Skeletal muscle cell (primary cell): ENCODE measurements around the gene F9.
A peak's percentile ranks its signal among the peaks of the same experiment; 100 is the strongest.
"Not testable (repeated sequence)": the region's sequence is repeated elsewhere in the genome, so short reads cannot be mapped to it uniquely, and the experiment has no call there.

ENCODE experiments used
- DNase-seq: peaks from one replicate; pipeline ENCODE4 v3.0.0-alpha.2; 2010; ENCODE audit warnings: low read depth
- H3K4me3 ChIP-seq: 2 replicates; pipeline ENCODE4 v1.5.1; 2011; ENCODE audit warnings: low read depth, mild to moderate bottlenecking, control low read depth, low read length, moderate library complexity

The F9 gene

GRCh38 chrX:139530550-139530949, at the start of gene F9:
F9 (plus strand) TSS chrX:139530739; CDS start chrX:139530765, 26 bp downstream.
- H3K4me3 ChIP-seq = no peak within 1 kb of the TSS
- DNase-seq = no peak

- H3K4me3 ChIP-seq = no peak overlapping the region
- no peak for DNase-seq
Measured at GRCh38 chrX:139483699-139484098, 46.8 kb upstream of the F9 start.

- no peak overlapping the region for H3K4me3 ChIP-seq
- no peak for DNase-seq
Measured at GRCh38 chrX:139484591-139484990, 45.9 kb upstream of the F9 start.

- no peak overlapping the region for H3K4me3 ChIP-seq
- DNase-seq = no peak
Measured at GRCh38 chrX:139495324-139495723, 35.2 kb upstream of the F9 start.

GRCh38 chrX:139506333-139506732, 24.2 kb upstream of the F9 start:
- DNase-seq = no peak
- no peak overlapping the region for H3K4me3 ChIP-seq

GRCh38 chrX:139508099-139508498, 22.4 kb upstream of the F9 start:
- DNase-seq = no peak
- H3K4me3 ChIP-seq = no peak overlapping the region

GRCh38 chrX:139518475-139518874, 12.1 kb upstream of the F9 start:
- DNase-seq = no peak
- no peak overlapping the region for H3K4me3 ChIP-seq

- not testable (repeated sequence) for DNase-seq
Measured at GRCh38 chrX:139528829-139529228, 1.7 kb upstream of the F9 start.

GRCh38 chrX:139532834-139533233, 2.3 kb downstream of the F9 start:
- no peak for DNase-seq
- H3K4me3 ChIP-seq = no peak overlapping the region

More at GRCh38 chrX:139528829-139529228, 1.7 kb upstream of the F9 start:
- H3K4me3 ChIP-seq = not testable (repeated sequence)

GRCh38 chrX:139533444-139533843, 2.9 kb downstream of the F9 start:
- no peak for DNase-seq
- no peak overlapping the region for H3K4me3 ChIP-seq

GRCh38 chrX:139538907-139539790, 8.6 kb downstream of the F9 start:
- no peak for DNase-seq
- no peak overlapping the region for H3K4me3 ChIP-seq

GRCh38 chrX:139542652-139543051, 12.1 kb downstream of the F9 start:
- no peak overlapping the region for H3K4me3 ChIP-seq
- no peak for DNase-seq

- DNase-seq = no peak
- no peak overlapping the region for H3K4me3 ChIP-seq
Measured at GRCh38 chrX:139543920-139544319, 13.4 kb downstream of the F9 start.

GRCh38 chrX:139544591-139544990, 14.1 kb downstream of the F9 start:
- H3K4me3 ChIP-seq = no peak overlapping the region
- no peak for DNase-seq

- H3K4me3 ChIP-seq = no peak overlapping the region
- DNase-seq = no peak
Measured at GRCh38 chrX:139554376-139554775, 23.8 kb downstream of the F9 start.

GRCh38 chrX:139554991-139555675, 24.6 kb downstream of the F9 start:
- H3K4me3 ChIP-seq = no peak overlapping the region
- DNase-seq = no peak

GRCh38 chrX:139559383-139560042, 29.0 kb downstream of the F9 start:
- no peak overlapping the region for H3K4me3 ChIP-seq
- peak; percentile 7 for DNase-seq

GRCh38 chrX:139560221-139560620, 29.7 kb downstream of the F9 start:
- no peak overlapping the region for H3K4me3 ChIP-seq
- no peak for DNase-seq

GRCh38 chrX:139563251-139563650, 32.7 kb downstream of the F9 start:
- H3K4me3 ChIP-seq = no peak overlapping the region
- no peak for DNase-seq

- DNase-seq = no peak
- H3K4me3 ChIP-seq = no peak overlapping the region
Measured at GRCh38 chrX:139566981-139567380, 36.4 kb downstream of the F9 start.
